ENCODE data around the gene MTLN. TPM values are rescaled to one million over a fixed set of nuclear protein-coding genes. Genes with fewer than 3 reads are reported as not detected.
"Not testable (repeated sequence)": the region's sequence is repeated elsewhere in the genome, so short reads cannot be mapped to it uniquely, and the experiment has no call there.

The MTLN gene
- total and polyA plus RNA-seq, 2 donors (not counting 1 experiment from before 2014, with no cell fraction given), result 12.3 to 51.9 TPM

- no peak overlapping the region for H3K4me3 ChIP-seq (replicated peaks in 1 of 4; ENCODE audit: control extremely low read depth in 1 of 4, insufficient read depth in 1 of 4, low read depth in 3 of 4, low read length in 4 of 4)
- H4K20me1 ChIP-seq (ENCODE audit: control insufficient read depth, extremely low read depth, insufficient read depth, low read length), result no peaks in the 10 kb centered on the region
- no peak overlapping the region for H3K9ac ChIP-seq (ENCODE audit: insufficient read depth, low read length)
- no peak overlapping the region for H3K4me2 ChIP-seq (ENCODE audit: extremely low read depth, insufficient read depth, low read length)
- H3K27ac ChIP-seq (ENCODE audit: insufficient read depth, low read length), result no peak overlapping the region
- peaks cover 32% of the 10 kb centered on the region for H3K27me3 ChIP-seq (ENCODE audit: control insufficient read depth, insufficient read depth, low read length)
- DNase-seq (ENCODE audit: low read depth in 2 of 2), result no peak
- H2AFZ ChIP-seq (ENCODE audit: low read length), result no peak overlapping the region
- H3K79me2 ChIP-seq (ENCODE audit: control insufficient read depth, insufficient read depth, low read length), result no peaks in the 10 kb centered on the region
- no peaks in the 10 kb centered on the region for H3K36me3 ChIP-seq (ENCODE audit: control insufficient read depth, insufficient read depth, low read length)
- no peaks in the 10 kb centered on the region for H3K9me3 ChIP-seq (ENCODE audit: control insufficient read depth, insufficient read depth, low read depth, low read length)
- TF ChIP-seq EZH2 (IDR thresholded peaks at IDR 0.05; ENCODE audit: low read length, missing control alignments) (no peak), CTCF (conservative IDR thresholded peaks at IDR 0.05 in 1 of 2, IDR thresholded peaks at IDR 0.05 in 1 of 2; ENCODE audit: low read depth in 1 of 2, low read length in 2 of 2) (no peak)
- no peaks in the 10 kb centered on the region for H3K4me1 ChIP-seq (ENCODE audit: control insufficient read depth, extremely low read depth, insufficient read depth, low read length)
Observed at GRCh38 chr2:110220190-110220564, 7.8 kb upstream of the MTLN start.

GRCh38 chr2:110219496-110220189, 7.3 kb upstream of the MTLN start:
- Histone ChIP-seq H3K36me3 (ENCODE audit: control insufficient read depth, insufficient read depth, low read length) (no peaks in the 10 kb centered on the region), H3K79me2 (ENCODE audit: control insufficient read depth, insufficient read depth, low read length) (no peaks in the 10 kb centered on the region), H3K4me1 (ENCODE audit: control insufficient read depth, extremely low read depth, insufficient read depth, low read length) (no peaks in the 10 kb centered on the region), H2AFZ (ENCODE audit: low read length) (no peak overlapping the region), H4K20me1 (ENCODE audit: control insufficient read depth, extremely low read depth, insufficient read depth, low read length) (no peaks in the 10 kb centered on the region), H3K9me3 (ENCODE audit: control insufficient read depth, insufficient read depth, low read depth, low read length) (no peaks in the 10 kb centered on the region), H3K27ac (ENCODE audit: insufficient read depth, low read length) (no peak overlapping the region), H3K4me3 (replicated peaks in 1 of 4; ENCODE audit: control extremely low read depth in 1 of 4, insufficient read depth in 1 of 4, low read depth in 3 of 4, low read length in 4 of 4) (no peak overlapping the region), H3K4me2 (ENCODE audit: extremely low read depth, insufficient read depth, low read length) (no peak overlapping the region), H3K27me3 (ENCODE audit: control insufficient read depth, insufficient read depth, low read length) (peaks cover 33% of the 10 kb centered on the region), H3K9ac (ENCODE audit: insufficient read depth, low read length) (no peak overlapping the region)
- DNase-seq (ENCODE audit: low read depth in 2 of 2), result peak in 1 of 2 donors; percentile 86
- TF ChIP-seq EZH2 (IDR thresholded peaks at IDR 0.05; ENCODE audit: low read length, missing control alignments) (no peak), CTCF (conservative IDR thresholded peaks at IDR 0.05 in 1 of 2, IDR thresholded peaks at IDR 0.05 in 1 of 2; ENCODE audit: low read depth in 1 of 2, low read length in 2 of 2) (no peak)

- not testable (repeated sequence) for H3K36me3 ChIP-seq (ENCODE audit: control insufficient read depth, insufficient read depth, low read length); H4K20me1 ChIP-seq (ENCODE audit: control insufficient read depth, extremely low read depth, insufficient read depth, low read length); H3K9ac ChIP-seq (ENCODE audit: insufficient read depth, low read length); H3K27ac ChIP-seq (ENCODE audit: insufficient read depth, low read length); H3K4me3 ChIP-seq (replicated peaks in 1 of 4; ENCODE audit: control extremely low read depth in 1 of 4, insufficient read depth in 1 of 4, low read depth in 3 of 4, low read length in 4 of 4); DNase-seq (ENCODE audit: low read depth in 2 of 2); H3K9me3 ChIP-seq (ENCODE audit: control insufficient read depth, insufficient read depth, low read depth, low read length); H3K79me2 ChIP-seq (ENCODE audit: control insufficient read depth, insufficient read depth, low read length); H3K4me2 ChIP-seq (ENCODE audit: extremely low read depth, insufficient read depth, low read length); H2AFZ ChIP-seq (ENCODE audit: low read length); H3K4me1 ChIP-seq (ENCODE audit: control insufficient read depth, extremely low read depth, insufficient read depth, low read length)
- H3K27me3 ChIP-seq (ENCODE audit: control insufficient read depth, insufficient read depth, low read length), result peaks cover 33% of the 10 kb centered on the region
Observed at GRCh38 chr2:110218889-110219288, 6.5 kb upstream of the MTLN start.

Data from fibroblast of lung (primary cell).